22Rv1 (cell line): ENCODE measurements around the gene INPP5A.
"Not testable (repeated sequence)": the region's sequence is repeated elsewhere in the genome, so short reads cannot be mapped to it uniquely, and the experiment has no call there.

Source experiments
- H3K27ac ChIP-seq: fragments of 450-650 bp; 2 replicates; pipeline ENCODE4 v1.5.1; 2017
- CTCF ChIP-seq: fragments of 450-650 bp; IDR thresholded peaks from 2 replicates; pipeline ENCODE4 v1.5.1; 2017; ENCODE audit warnings: mild to moderate bottlenecking
- ZFX ChIP-seq: fragments of 450-650 bp; IDR thresholded peaks from 2 replicates; pipeline ENCODE4 v1.6.1; 2017; ENCODE audit warnings: antibody characterized with exemption, borderline replicate concordance

INPP5A gene

GRCh38 chr10:132537684-132538001, at the start of gene INPP5A:
Gene INPP5A, plus strand, starts transcription at chr10:132537787. Its CDS starts 310 bp downstream, at chr10:132538097.
- TF ChIP-seq ZFX (no peak), CTCF (no peak)
- peak within 1 kb of the TSS; percentile 44 for H3K27ac ChIP-seq

GRCh38 chr10:132488231-132488821, 49.3 kb upstream of the INPP5A start:
- H3K27ac ChIP-seq, result no peak overlapping the region
- TF ChIP-seq CTCF, result no peak
- no peak for TF ChIP-seq ZFX

- H3K27ac ChIP-seq, result no peak overlapping the region
- TF ChIP-seq ZFX, result no peak
- no peak for TF ChIP-seq CTCF
Measured at GRCh38 chr10:132489053-132489703, 48.4 kb upstream of the INPP5A start.

- H3K27ac ChIP-seq, result no peak overlapping the region
- TF ChIP-seq ZFX, result no peak
- no peak for TF ChIP-seq CTCF
Measured at GRCh38 chr10:132489704-132490534, 47.7 kb upstream of the INPP5A start.

- not testable (repeated sequence) for H3K27ac ChIP-seq
Measured at GRCh38 chr10:132491534-132491933, 46.1 kb upstream of the INPP5A start.

- no peak for TF ChIP-seq ZFX
- TF ChIP-seq CTCF, result no peak
- H3K27ac ChIP-seq, result no peak overlapping the region
Measured at GRCh38 chr10:132492323-132493025, 45.1 kb upstream of the INPP5A start.

- no peak for TF ChIP-seq CTCF
- no peak for TF ChIP-seq ZFX
- H3K27ac ChIP-seq, result no peak overlapping the region
Measured at GRCh38 chr10:132493246-132493755, 44.3 kb upstream of the INPP5A start.
